Measurements from ENCODE around the gene PCK2. TPM values are rescaled to one million over a fixed set of nuclear protein-coding genes. Genes with fewer than 3 reads are reported as not detected.

Gene PCK2
- total and polyA plus RNA-seq, 12 donors, result 0.75 to 7.3 (median 2.6) TPM

DNA sequence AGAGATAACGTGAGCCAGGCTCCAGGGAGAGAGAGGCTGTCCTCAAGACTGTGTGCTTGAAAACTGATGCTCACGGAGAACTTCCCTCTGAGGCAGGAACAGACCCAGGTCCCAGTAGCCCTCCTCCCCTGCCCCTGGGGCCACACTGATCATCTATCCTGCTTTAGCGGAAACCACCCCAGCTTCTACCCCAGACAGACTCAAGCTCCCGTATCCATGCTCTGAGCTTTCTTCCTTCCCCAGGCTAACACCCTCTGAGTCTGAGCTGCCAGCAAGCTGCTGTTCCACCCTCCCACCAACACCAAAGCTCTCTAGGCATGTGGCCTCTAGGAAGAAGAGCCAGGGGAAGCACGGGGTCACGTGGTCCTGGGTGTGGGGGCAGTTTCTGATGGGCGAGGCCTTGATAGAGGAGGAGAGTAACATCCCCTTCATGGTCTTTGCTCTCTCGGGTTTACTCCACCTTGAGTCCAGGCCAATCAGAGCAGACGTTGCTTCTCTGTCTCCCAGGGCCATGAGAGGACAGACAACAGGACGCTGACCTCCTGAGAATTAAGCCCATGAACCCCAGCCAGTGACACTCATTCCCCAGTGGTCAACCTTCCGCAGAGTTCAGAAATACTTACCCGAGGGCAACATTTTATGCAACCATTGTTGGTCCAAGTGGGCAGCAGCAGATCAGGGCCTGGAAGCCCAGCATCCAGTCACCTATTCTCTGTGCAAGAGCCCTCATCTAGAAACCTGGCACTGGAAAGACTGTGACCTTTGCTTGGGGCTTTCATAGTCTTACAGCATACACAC lies 1.4 kb downstream of the PCK2 start:
- no peak for DNase-seq
- H3K36me3 ChIP-seq, result peaks cover 0 to 30% (median 0%) of the 10 kb centered on the region in 9 donors
- ATAC-seq, result peak in 6 of 8 donors; percentile 7 to 28 (median 11)
- peak overlapping the region; percentile 74 to 95 (median 91) for H3K27ac ChIP-seq
- H3K9me3 ChIP-seq, result no peaks in the 10 kb centered on the region
- no peaks in the 10 kb centered on the region for H3K27me3 ChIP-seq
- peak overlapping the region in 9 of 10 donors; percentile 61 to 94 (median 87) for H3K4me3 ChIP-seq
- H3K4me1 ChIP-seq, result peaks cover 3 to 36% (median 21%) of the 10 kb centered on the region in 9 donors
- TF ChIP-seq, protein P1, sequence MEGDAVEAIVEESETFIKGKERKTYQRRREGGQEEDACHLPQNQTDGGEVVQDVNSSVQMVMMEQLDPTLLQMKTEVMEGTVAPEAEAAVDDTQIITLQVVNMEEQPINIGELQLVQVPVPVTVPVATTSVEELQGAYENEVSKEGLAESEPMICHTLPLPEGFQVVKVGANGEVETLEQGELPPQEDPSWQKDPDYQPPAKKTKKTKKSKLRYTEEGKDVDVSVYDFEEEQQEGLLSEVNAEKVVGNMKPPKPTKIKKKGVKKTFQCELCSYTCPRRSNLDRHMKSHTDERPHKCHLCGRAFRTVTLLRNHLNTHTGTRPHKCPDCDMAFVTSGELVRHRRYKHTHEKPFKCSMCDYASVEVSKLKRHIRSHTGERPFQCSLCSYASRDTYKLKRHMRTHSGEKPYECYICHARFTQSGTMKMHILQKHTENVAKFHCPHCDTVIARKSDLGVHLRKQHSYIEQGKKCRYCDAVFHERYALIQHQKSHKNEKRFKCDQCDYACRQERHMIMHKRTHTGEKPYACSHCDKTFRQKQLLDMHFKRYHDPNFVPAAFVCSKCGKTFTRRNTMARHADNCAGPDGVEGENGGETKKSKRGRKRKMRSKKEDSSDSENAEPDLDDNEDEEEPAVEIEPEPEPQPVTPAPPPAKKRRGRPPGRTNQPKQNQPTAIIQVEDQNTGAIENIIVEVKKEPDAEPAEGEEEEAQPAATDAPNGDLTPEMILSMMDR (IDR thresholded peaks at IDR 0.05), result no peak
- WGBS, 2 donors, result 57 to 68% methylated on average over 12 of the region's 12 CpGs
- intact Hi-C loops (cut with DNase I), result loop anchor here in 1 of 10 donors (10.0 kb wide), 1 partner anchor 111 kb away; the partner anchor contains the start of gene DHRS4L2

- ATAC-seq (no peak), DNase-seq (no peak)
- no peaks in the 10 kb centered on the region for H3K9me3 ChIP-seq
- peaks cover 3 to 32% (median 21%) of the 10 kb centered on the region in 9 donors for H3K4me1 ChIP-seq
- peaks cover 0 to 40% (median 0%) of the 10 kb centered on the region in 9 donors for H3K36me3 ChIP-seq
- no peak overlapping the region for H3K4me3 ChIP-seq
- WGBS, 2 donors, result 94 to 97% methylated on average over 8 of the region's 8 CpGs
- no peak overlapping the region for H3K27ac ChIP-seq
- TF ChIP-seq, protein P1 (IDR thresholded peaks at IDR 0.05), result no peak
- H3K27me3 ChIP-seq, result no peaks in the 10 kb centered on the region
- intact Hi-C loops (cut with DNase I), result loop anchor here in 1 of 10 donors (10.0 kb wide), 1 partner anchor 112 kb away; the partner anchor contains the start of gene DHRS4L2
Observed at GRCh38 chr14:24096545-24097181, 2.6 kb downstream of the PCK2 start.

GRCh38 chr14:24098229-24098926 lies 4.3 kb downstream of the PCK2 start:
- no peak overlapping the region for H3K4me3 ChIP-seq
- peaks cover 0 to 57% (median 0%) of the 10 kb centered on the region in 9 donors for H3K36me3 ChIP-seq
- 95 to 97% methylated on average over 16 of the region's 16 CpGs for WGBS, 2 donors

More at GRCh38 chr14:24098229-24098926, 4.3 kb downstream of the PCK2 start:
- no peak for DNase-seq
- H3K4me1 ChIP-seq, result peaks cover 3 to 22% (median 16%) of the 10 kb centered on the region in 9 donors
- intact Hi-C loops (cut with DNase I), result loop anchor here in 1 of 10 donors (10.0 kb wide), 1 partner anchor 114 kb away; the partner anchor contains the start of gene DHRS4L2
- no peak overlapping the region for H3K27ac ChIP-seq
- TF ChIP-seq, protein P1 (IDR thresholded peaks at IDR 0.05), result no peak
- no peaks in the 10 kb centered on the region for H3K27me3 ChIP-seq
- no peaks in the 10 kb centered on the region for H3K9me3 ChIP-seq
- ATAC-seq, result no peak
